Measurements from ENCODE around the gene ZNF428. TPM values are rescaled to one million over a fixed set of nuclear protein-coding genes. Genes with fewer than 3 reads are reported as not detected.
"Not testable (repeated sequence)": the region's sequence is repeated elsewhere in the genome, so short reads cannot be mapped to it uniquely, and the experiment has no call there.

Gene ZNF428
- total and polyA plus RNA-seq, 4 donors = 6.5 to 22.1 (median 14.4) TPM

- TF ChIP-seq, protein P1, sequence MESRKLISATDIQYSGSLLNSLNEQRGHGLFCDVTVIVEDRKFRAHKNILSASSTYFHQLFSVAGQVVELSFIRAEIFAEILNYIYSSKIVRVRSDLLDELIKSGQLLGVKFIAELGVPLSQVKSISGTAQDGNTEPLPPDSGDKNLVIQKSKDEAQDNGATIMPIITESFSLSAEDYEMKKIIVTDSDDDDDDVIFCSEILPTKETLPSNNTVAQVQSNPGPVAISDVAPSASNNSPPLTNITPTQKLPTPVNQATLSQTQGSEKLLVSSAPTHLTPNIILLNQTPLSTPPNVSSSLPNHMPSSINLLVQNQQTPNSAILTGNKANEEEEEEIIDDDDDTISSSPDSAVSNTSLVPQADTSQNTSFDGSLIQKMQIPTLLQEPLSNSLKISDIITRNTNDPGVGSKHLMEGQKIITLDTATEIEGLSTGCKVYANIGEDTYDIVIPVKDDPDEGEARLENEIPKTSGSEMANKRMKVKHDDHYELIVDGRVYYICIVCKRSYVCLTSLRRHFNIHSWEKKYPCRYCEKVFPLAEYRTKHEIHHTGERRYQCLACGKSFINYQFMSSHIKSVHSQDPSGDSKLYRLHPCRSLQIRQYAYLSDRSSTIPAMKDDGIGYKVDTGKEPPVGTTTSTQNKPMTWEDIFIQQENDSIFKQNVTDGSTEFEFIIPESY (IDR thresholded peaks at IDR 0.05) = no peak
- H3K27ac ChIP-seq (ENCODE audit: low read depth in 1 of 2, low read length in 2 of 2) = no peak overlapping the region
- no peaks in the 10 kb centered on the region for H3K9me3 ChIP-seq (ENCODE audit: control insufficient read depth in 4 of 4, low read length in 3 of 4)
- WGBS = 90% methylated on average over 5 of the region's 5 CpGs
- peaks cover 4 to 28% (median 7%) of the 10 kb centered on the region in 4 donors for H3K36me3 ChIP-seq (ENCODE audit: control insufficient read depth in 4 of 4, insufficient read depth in 3 of 4, low read depth in 1 of 4, low read length in 3 of 4)
- no peak overlapping the region for H3K9ac ChIP-seq (ENCODE audit: low read depth in 1 of 2, low read length in 2 of 2)
- no peak for DNase-seq (ENCODE audit: low spot score)
- H3K4me1 ChIP-seq (ENCODE audit: control insufficient read depth in 4 of 4, insufficient read depth in 4 of 4, low read length in 3 of 4) = peaks cover 3 to 16% (median 12%) of the 10 kb centered on the region in 4 donors
- no peaks in the 10 kb centered on the region for H3K27me3 ChIP-seq (ENCODE audit: control insufficient read depth in 4 of 4, insufficient read depth in 4 of 4, low read length in 3 of 4)
- H3K4me3 ChIP-seq (ENCODE audit: low read depth in 1 of 3, low read length in 3 of 3) = no peak overlapping the region
These were observed 30.2 kb downstream of the ZNF428 start for GRCh38 chr19:43589277-43589676.

GRCh38 chr19:43587029-43587428 is 32.4 kb downstream of the ZNF428 start:
- not testable (repeated sequence) for H3K4me3 ChIP-seq (ENCODE audit: low read depth in 1 of 3, low read length in 3 of 3); H3K27ac ChIP-seq (ENCODE audit: low read depth in 1 of 2, low read length in 2 of 2); H3K27me3 ChIP-seq (ENCODE audit: control insufficient read depth in 4 of 4, insufficient read depth in 4 of 4, low read length in 3 of 4); H3K9ac ChIP-seq (ENCODE audit: low read depth in 1 of 2, low read length in 2 of 2); H3K9me3 ChIP-seq (ENCODE audit: control insufficient read depth in 4 of 4, low read length in 3 of 4); DNase-seq (ENCODE audit: low spot score)
- H3K4me1 ChIP-seq (ENCODE audit: control insufficient read depth in 4 of 4, insufficient read depth in 4 of 4, low read length in 3 of 4) = peaks cover 3 to 12% (median 10%) of the 10 kb centered on the region in 4 donors
- peaks cover 0 to 16% (median 0%) of the 10 kb centered on the region in 4 donors for H3K36me3 ChIP-seq (ENCODE audit: control insufficient read depth in 4 of 4, insufficient read depth in 3 of 4, low read depth in 1 of 4, low read length in 3 of 4)
- WGBS = 93% methylated on average over 3 of the region's 3 CpGs
- TF ChIP-seq RXRA (IDR thresholded peaks at IDR 0.05) (peak; percentile 16 to 57), HNF4A (conservative IDR thresholded peaks at IDR 0.05) (peak; percentile 22 to 68), ATF3 (IDR thresholded peaks at IDR 0.05) (peak; percentile 39)

- H3K9me3 ChIP-seq (ENCODE audit: control insufficient read depth in 4 of 4, low read length in 3 of 4) = no peaks in the 10 kb centered on the region
- no peak overlapping the region for H3K4me3 ChIP-seq (ENCODE audit: low read depth in 1 of 3, low read length in 3 of 3)
- H3K9ac ChIP-seq (ENCODE audit: low read depth in 1 of 2, low read length in 2 of 2) = no peak overlapping the region
- peaks cover 0 to 13% (median 0%) of the 10 kb centered on the region in 4 donors for H3K36me3 ChIP-seq (ENCODE audit: control insufficient read depth in 4 of 4, insufficient read depth in 3 of 4, low read depth in 1 of 4, low read length in 3 of 4)
- peaks cover 3 to 14% (median 10%) of the 10 kb centered on the region in 4 donors for H3K4me1 ChIP-seq (ENCODE audit: control insufficient read depth in 4 of 4, insufficient read depth in 4 of 4, low read length in 3 of 4)
- H3K27ac ChIP-seq (ENCODE audit: low read depth in 1 of 2, low read length in 2 of 2) = no peak overlapping the region
- no peak for DNase-seq (ENCODE audit: low spot score)
- H3K27me3 ChIP-seq (ENCODE audit: control insufficient read depth in 4 of 4, insufficient read depth in 4 of 4, low read length in 3 of 4) = no peaks in the 10 kb centered on the region
- WGBS = 93% methylated on average over 2 of the region's 2 CpGs
- TF ChIP-seq, protein P2, sequence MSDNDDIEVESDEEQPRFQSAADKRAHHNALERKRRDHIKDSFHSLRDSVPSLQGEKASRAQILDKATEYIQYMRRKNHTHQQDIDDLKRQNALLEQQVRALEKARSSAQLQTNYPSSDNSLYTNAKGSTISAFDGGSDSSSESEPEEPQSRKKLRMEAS (IDR thresholded peaks at IDR 0.05) = no peak
- TF ChIP-seq, protein P3, sequence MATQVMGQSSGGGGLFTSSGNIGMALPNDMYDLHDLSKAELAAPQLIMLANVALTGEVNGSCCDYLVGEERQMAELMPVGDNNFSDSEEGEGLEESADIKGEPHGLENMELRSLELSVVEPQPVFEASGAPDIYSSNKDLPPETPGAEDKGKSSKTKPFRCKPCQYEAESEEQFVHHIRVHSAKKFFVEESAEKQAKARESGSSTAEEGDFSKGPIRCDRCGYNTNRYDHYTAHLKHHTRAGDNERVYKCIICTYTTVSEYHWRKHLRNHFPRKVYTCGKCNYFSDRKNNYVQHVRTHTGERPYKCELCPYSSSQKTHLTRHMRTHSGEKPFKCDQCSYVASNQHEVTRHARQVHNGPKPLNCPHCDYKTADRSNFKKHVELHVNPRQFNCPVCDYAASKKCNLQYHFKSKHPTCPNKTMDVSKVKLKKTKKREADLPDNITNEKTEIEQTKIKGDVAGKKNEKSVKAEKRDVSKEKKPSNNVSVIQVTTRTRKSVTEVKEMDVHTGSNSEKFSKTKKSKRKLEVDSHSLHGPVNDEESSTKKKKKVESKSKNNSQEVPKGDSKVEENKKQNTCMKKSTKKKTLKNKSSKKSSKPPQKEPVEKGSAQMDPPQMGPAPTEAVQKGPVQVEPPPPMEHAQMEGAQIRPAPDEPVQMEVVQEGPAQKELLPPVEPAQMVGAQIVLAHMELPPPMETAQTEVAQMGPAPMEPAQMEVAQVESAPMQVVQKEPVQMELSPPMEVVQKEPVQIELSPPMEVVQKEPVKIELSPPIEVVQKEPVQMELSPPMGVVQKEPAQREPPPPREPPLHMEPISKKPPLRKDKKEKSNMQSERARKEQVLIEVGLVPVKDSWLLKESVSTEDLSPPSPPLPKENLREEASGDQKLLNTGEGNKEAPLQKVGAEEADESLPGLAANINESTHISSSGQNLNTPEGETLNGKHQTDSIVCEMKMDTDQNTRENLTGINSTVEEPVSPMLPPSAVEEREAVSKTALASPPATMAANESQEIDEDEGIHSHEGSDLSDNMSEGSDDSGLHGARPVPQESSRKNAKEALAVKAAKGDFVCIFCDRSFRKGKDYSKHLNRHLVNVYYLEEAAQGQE (IDR thresholded peaks at IDR 0.05) = no peak
- TF ChIP-seq GABPA (IDR thresholded peaks at IDR 0.05 in 1 of 2, conservative IDR thresholded peaks at IDR 0.05 in 1 of 2) = no peak
- no peak for TF ChIP-seq TAF1 (conservative IDR thresholded peaks at IDR 0.05)
- TF ChIP-seq YY1 (IDR thresholded peaks at IDR 0.05) = no peak
- TF ChIP-seq ATF3 (IDR thresholded peaks at IDR 0.05) = no peak
- TF ChIP-seq HNF4A (conservative IDR thresholded peaks at IDR 0.05) = no peak
- no peak for TF ChIP-seq HNF4G (IDR thresholded peaks at IDR 0.05)
These were observed 33.1 kb downstream of the ZNF428 start for GRCh38 chr19:43586346-43586745.
